HEK293T (cell line): ENCODE data around the gene IL25.

ENCODE experiments used
- ARNT ChIP-seq: fragments of 450-650 bp; IDR thresholded peaks from 2 replicates; pipeline ENCODE4 v1.6.1; 2017; ENCODE audit warnings: mild to moderate bottlenecking
- BHLHE40 ChIP-seq: fragments of 450-650 bp; IDR thresholded peaks from 2 replicates; pipeline ENCODE4 v1.6.1; 2016; ENCODE audit warnings: mild to moderate bottlenecking, moderate library complexity, borderline replicate concordance
- ELF4 ChIP-seq: fragments of 450-650 bp; IDR thresholded peaks from 2 replicates; pipeline ENCODE4 v1.6.1; 2017; ENCODE audit warnings: antibody characterized with exemption
- FOXK2 ChIP-seq: fragments of 450-650 bp; IDR thresholded peaks from 2 replicates; pipeline ENCODE4 v1.6.1; 2016; ENCODE audit warnings: mild to moderate bottlenecking
- FOXM1 ChIP-seq: fragments of 450-650 bp; IDR thresholded peaks from 2 replicates; pipeline ENCODE4 v1.6.1; 2017; ENCODE audit warnings: mild to moderate bottlenecking, borderline replicate concordance
- HDGF ChIP-seq: fragments of 450-650 bp; IDR thresholded peaks from 2 replicates; pipeline ENCODE4 v1.6.1; 2017; ENCODE audit warnings: antibody characterized with exemption, borderline replicate concordance
- LEF1 ChIP-seq: fragments of 450-650 bp; IDR thresholded peaks from 2 replicates; pipeline ENCODE4 v1.6.1; 2017; ENCODE audit warnings: mild to moderate bottlenecking, borderline replicate concordance
- NFRKB ChIP-seq: fragments of 450-650 bp; IDR thresholded peaks from 2 replicates; pipeline ENCODE4 v1.6.1; 2016; ENCODE audit warnings: mild to moderate bottlenecking, moderate library complexity
- SP1 ChIP-seq: fragments of 450-650 bp; IDR thresholded peaks from 2 replicates; pipeline ENCODE4 v1.6.1; 2017
- SUZ12 ChIP-seq: fragments of 450-650 bp; IDR thresholded peaks from 2 replicates; pipeline ENCODE4 v1.6.1; 2016; ENCODE audit warnings: mild to moderate bottlenecking
- ZNF384 ChIP-seq: fragments of 450-650 bp; IDR thresholded peaks from 2 replicates; pipeline ENCODE4 v1.6.1; 2016

DNA sequence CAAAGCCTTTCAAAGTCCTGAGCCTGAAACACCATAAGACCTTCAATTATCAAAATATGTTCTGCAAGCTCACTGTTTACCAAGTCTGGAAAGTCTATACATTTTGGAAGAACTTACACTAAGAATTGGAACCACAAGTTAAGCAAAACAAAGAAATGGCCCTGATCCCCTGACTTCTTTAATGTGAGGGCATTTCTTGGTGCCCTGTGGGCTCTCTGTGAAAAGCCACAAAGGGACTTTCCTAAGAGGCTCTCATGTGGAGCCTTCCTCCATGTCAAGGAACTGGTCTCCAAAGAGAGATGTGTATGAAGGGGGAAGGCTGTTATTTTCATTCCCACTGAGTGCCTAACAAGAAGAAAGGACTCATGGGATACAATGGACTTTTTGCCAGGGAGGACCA is 49.0 kb downstream of the IL25 start:
- TF ChIP-seq SP1 (no peak), NFRKB (no peak), LEF1 (no peak), HDGF (no peak), ZNF384 (no peak), SUZ12 (no peak), ELF4 (no peak), ARNT (no peak), BHLHE40 (no peak), FOXM1 (no peak), FOXK2 (no peak)
